Measurements from ENCODE around the gene PTPRN2. TPM values are rescaled to one million over a fixed set of nuclear protein-coding genes. Genes with fewer than 3 reads are reported as not detected.

The PTPRN2 gene
- total and polyA plus RNA-seq, 9 of the 15 experiments (the other 6 are each of a cell fraction or from before 2014, with no cell fraction given), result not detected

DNA sequence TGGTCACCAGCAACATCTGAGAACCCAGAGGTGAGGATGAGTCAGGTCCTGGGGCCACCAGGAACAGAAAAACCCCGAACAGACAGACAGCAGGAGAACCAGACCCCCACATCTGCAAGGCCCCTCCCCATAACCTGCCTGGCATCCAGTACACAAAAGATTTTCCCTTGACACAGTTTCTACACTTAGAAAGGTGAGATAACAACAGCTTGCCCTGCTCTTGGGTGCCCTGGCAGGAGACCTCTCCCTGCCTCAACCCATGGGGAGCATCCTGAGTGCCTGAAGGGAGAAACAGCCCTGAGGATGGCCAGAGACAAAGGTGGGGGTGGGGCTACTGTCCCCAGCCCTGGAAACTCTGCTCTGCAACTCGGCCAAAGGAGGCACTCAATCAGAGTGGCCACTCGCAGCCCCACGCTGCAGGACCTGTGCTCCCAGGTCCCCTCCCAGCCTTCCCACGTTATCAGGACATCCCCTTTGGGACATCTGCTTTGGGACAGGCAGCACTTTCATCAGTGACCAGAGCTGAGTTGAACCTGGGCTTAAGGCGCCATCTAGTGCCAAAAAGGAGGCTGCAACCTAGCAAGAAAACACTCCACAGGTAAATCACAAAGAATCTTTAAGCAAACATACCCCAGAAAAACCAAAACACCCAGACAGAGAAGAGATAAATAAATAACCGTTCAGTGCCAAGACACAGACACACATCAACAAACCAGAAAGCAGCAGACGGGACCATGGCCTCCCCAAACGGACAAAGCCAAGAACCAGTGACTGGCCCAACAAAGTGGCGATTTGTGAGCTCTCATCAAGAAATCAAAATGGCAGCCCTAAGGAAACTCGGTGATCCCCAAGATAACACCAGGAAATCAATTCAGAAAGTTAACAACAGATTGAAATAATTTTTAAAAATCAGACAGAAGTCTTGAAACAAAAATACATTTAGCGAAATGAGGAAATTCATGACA lies 233.7 kb downstream of the PTPRN2 start (continued):
- TF ChIP-seq CC2D1A (IDR thresholded peaks at IDR 0.05) (peak; percentile 46; the same call in 1 of the 2 replicates), ZKSCAN8 (CRISPR knock-in tag; IDR thresholded peaks at IDR 0.05) (no peak), SRSF1 (IDR thresholded peaks at IDR 0.05; ENCODE audit: low read depth, low read length) (no peak), TRIM28 (IDR thresholded peaks at IDR 0.05) (peak; percentile 49; the same call in 1 of the 2 replicates), SREBF1 (IDR thresholded peaks at IDR 0.05; ENCODE audit: borderline replicate concordance, low read depth, low read length) (peak; percentile 32; the same call in 1 of the 2 replicates), FOXM1 (IDR thresholded peaks at IDR 0.05; ENCODE audit: low read depth) (no peak), FOXM1 (CRISPR knock-in tag; IDR thresholded peaks at IDR 0.05; ENCODE audit: low read depth) (no peak), MTA2 (IDR thresholded peaks at IDR 0.05; ENCODE audit: low read depth) (no peak), ZNF224 (CRISPR knock-in tag; IDR thresholded peaks at IDR 0.05) (no peak), ZNF41 (CRISPR knock-in tag; conservative IDR thresholded peaks at IDR 0.05) (no peak), CTBP1 (IDR thresholded peaks at IDR 0.05; ENCODE audit: borderline replicate concordance) (peak; percentile 37; the same call in 1 of the 2 replicates), BCOR (IDR thresholded peaks at IDR 0.05) (no peak), CBX3 (IDR thresholded peaks at IDR 0.05; ENCODE audit: borderline replicate concordance in 1 of 2, low read length in 2 of 2) (peak in 1 of 2 experiments; percentile 68; a peak in 2 of 3 replicates), JUN (IDR thresholded peaks at IDR 0.05; ENCODE audit: borderline replicate concordance, low read depth, low read length) (0 out of 2 replicates have a peak, but pooled peaks have one; percentile 26), JUN (CRISPR knock-in tag; IDR thresholded peaks at IDR 0.05; ENCODE audit: borderline replicate concordance) (no peak), FOXA3 (CRISPR knock-in tag; conservative IDR thresholded peaks at IDR 0.05 in 1 of 2, IDR thresholded peaks at IDR 0.05 in 1 of 2) (peak in 1 of 2 experiments; percentile 46; a peak in 1 of 4 replicates), KLF16 (IDR thresholded peaks at IDR 0.05) (peak; percentile 39; the same call in 1 of the 2 replicates), MYNN (IDR thresholded peaks at IDR 0.05) (no peak), MYNN (CRISPR knock-in tag; IDR thresholded peaks at IDR 0.05) (no peak)
- TF ChIP-seq, protein P1, sequence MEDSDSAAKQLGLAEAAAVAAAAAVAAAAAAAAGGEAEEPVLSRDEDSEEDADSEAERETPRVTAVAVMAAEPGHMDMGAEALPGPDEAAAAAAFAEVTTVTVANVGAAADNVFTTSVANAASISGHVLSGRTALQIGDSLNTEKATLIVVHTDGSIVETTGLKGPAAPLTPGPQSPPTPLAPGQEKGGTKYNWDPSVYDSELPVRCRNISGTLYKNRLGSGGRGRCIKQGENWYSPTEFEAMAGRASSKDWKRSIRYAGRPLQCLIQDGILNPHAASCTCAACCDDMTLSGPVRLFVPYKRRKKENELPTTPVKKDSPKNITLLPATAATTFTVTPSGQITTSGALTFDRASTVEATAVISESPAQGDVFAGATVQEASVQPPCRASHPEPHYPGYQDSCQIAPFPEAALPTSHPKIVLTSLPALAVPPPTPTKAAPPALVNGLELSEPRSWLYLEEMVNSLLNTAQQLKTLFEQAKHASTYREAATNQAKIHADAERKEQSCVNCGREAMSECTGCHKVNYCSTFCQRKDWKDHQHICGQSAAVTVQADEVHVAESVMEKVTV (CRISPR knock-in tag; IDR thresholded peaks at IDR 0.05), result peak; percentile 49; the same call in 1 of the 2 replicates
- TF ChIP-seq, protein P2, sequence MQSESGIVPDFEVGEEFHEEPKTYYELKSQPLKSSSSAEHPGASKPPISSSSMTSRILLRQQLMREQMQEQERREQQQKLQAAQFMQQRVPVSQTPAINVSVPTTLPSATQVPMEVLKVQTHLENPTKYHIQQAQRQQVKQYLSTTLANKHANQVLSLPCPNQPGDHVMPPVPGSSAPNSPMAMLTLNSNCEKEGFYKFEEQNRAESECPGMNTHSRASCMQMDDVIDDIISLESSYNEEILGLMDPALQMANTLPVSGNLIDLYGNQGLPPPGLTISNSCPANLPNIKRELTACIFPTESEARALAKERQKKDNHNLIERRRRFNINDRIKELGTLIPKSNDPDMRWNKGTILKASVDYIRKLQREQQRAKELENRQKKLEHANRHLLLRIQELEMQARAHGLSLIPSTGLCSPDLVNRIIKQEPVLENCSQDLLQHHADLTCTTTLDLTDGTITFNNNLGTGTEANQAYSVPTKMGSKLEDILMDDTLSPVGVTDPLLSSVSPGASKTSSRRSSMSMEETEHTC (IDR thresholded peaks at IDR 0.05), result no peak
- TF ChIP-seq, protein P3, sequence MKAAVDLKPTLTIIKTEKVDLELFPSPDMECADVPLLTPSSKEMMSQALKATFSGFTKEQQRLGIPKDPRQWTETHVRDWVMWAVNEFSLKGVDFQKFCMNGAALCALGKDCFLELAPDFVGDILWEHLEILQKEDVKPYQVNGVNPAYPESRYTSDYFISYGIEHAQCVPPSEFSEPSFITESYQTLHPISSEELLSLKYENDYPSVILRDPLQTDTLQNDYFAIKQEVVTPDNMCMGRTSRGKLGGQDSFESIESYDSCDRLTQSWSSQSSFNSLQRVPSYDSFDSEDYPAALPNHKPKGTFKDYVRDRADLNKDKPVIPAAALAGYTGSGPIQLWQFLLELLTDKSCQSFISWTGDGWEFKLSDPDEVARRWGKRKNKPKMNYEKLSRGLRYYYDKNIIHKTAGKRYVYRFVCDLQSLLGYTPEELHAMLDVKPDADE (conservative IDR thresholded peaks at IDR 0.05; ENCODE audit: control insufficient read depth, low read depth, low read length), result no peak
